Ovary (tissue), 9 donors: ENCODE data around the gene ADAMTSL5. TPM values are rescaled to one million over a fixed set of nuclear protein-coding genes. Genes with fewer than 3 reads are reported as not detected.

ENCODE experiments used
- DNase-seq, 5 donors: peaks; one replicate each; pipeline ENCODE4 v3.0.0-alpha.2; 2019 to 2020
- H3K27ac ChIP-seq, 2 donors: fragments of 200-600 bp; one replicate each; pipeline versions ENCODE4 v1.5.1 to v1.8.0; 2019 to 2022
- H3K27me3 ChIP-seq: fragments of 200-600 bp; one replicate; pipeline ENCODE4 v1.8.0; 2022
- H3K36me3 ChIP-seq: fragments of 200-600 bp; sonication (generic); one replicate; pipeline ENCODE4 v1.5.1; 2019
- H3K4me1 ChIP-seq: one replicate; pipeline ENCODE4 v1.8.1; 2013; ENCODE audit warnings: mild to moderate bottlenecking, moderate library complexity; ENCODE audit not compliant: insufficient read depth
- H3K4me3 ChIP-seq: fragments of 200-600 bp; sonication (generic); one replicate; pipeline ENCODE4 v1.5.1; 2017
- H3K9me3 ChIP-seq, 2 donors: fragments of 200-600 bp in 1 of 2; sonication (generic) in 1 of 2; one replicate each; pipeline versions ENCODE4 v1.5.1 to v1.8.1; 2013 to 2019; ENCODE audit warnings: mild to moderate bottlenecking in 1 of 2, moderate library complexity in 1 of 2
- CTCF ChIP-seq, 3 donors: fragments of 450-650 bp in 2 of 3; fragments of 200-600 bp in 1 of 3; IDR thresholded peaks; one replicate each; pipeline versions ENCODE4 v1.5.1 to v1.8.0; 2016 to 2022; ENCODE audit warnings: antibody characterized with exemption in 3 of 3, mild to moderate bottlenecking in 1 of 3
- EP300 ChIP-seq: sonication (generic); formaldehyde crosslinking; IDR thresholded peaks from one replicate; pipeline ENCODE4 v1.6.1; 2017; ENCODE audit warnings: antibody characterized with exemption
- POLR2A ChIP-seq: fragments of 450-650 bp; IDR thresholded peaks from one replicate; pipeline ENCODE4 v1.6.1; 2017; ENCODE audit warnings: antibody characterized with exemption, mild to moderate bottlenecking, moderate library complexity
- WGBS, 3 donors: extraction: QIAGEN DNeasy Blood & Tissue Kit in 1 of 3; methylation state at CpG; one replicate each; pipeline versions ENCODE4 v1.1.5 to v1.1.7; 2013 to 2017; 5-methylcytosine and 5-hydroxymethylcytosine counted together
- intact Hi-C, 4 donors: fragments of 100-400 bp; cut with DNase I; formaldehyde crosslinking; loops; one replicate each; pipeline versions ENCODE4 v1.11.0 to v1.15.1; 2022 to 2023
- polyA plus RNA-seq, 2 donors: library from polyadenylated mRNA; stranded (reverse); fragments of 200-250 nt in 1 of 2; fragments of 350-450 nt in 1 of 2; fragmentation: Illumina TruSeq in 1 of 2; extraction: RNeasy Lipid Tissue Mini Kit (QIAGEN cat#74804) in 1 of 2; gene quantifications; one replicate each; pipeline ENCODE4 v1.2.3, GENCODE V29; 2013 to 2014
- total RNA-seq, 7 donors: library from RNA; depleted of rRNA in 2 of 7; stranded (reverse); fragments of >200 nt in 2 of 7; fragmentation: NEBNext Ultra II Directional in 3 of 7; extraction: Animal tissue kit (Norgen Biotek cat#: 25700) in 3 of 7; gene quantifications; one replicate each; pipeline versions ENCODE4 v1.1.0 to v1.2.4, GENCODE V29; 2016 to 2023
- donor health status: DM: no; HTN: no; CAD: no; lungs with moderate emphysema.
- donor health status: DM: no; HTN: no; CAD: no.
- donor health status: Bipolar disorder and iron deficiency.
- donor health status: DM: yes; HTN: yes; CAD: no.
- donor health status: DM: no; HTN: no; CAD: no.
- donor health status: DM: yes; HTN: yes; CAD: no.

Gene ADAMTSL5
- total and polyA plus RNA-seq, 9 donors, result 0.19 to 7.5 (median 2.0) TPM; not detected in 1

DNA sequence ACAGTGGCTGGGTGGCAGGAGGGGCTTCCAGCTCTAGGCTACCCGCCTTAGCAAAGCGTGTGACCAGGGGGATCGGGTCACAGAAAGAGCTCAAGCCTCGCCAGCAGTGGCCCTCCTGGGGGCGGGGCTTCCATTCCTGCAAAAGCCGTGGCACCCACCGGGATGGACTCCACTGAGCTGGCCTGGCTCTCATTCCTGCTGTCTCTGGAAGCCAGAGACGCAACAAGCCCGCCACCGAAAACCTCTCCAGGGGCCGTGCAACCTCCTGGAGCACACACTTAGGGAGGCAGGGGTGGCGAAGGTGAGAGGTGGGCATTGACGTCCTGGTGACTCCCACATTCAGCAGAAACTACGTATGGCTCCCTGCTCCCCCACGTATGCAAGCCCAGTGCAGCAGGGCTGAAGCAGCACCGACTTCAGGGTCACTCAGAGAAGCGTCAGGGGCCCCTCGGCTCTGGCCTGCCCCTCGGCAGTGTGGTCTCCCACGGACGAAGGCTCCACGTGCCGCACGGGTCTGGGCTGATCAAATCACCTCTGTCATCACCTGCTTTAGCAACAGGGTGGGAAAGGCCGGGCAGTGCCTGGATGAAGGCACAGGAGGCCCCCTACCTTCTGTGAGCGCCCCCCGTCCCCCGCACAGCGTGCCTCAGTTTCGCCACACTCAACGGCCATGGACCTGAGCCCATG is 36.9 kb downstream of the ADAMTSL5 start:
- TF ChIP-seq EP300 (no peak), CTCF (IDR thresholded peaks at IDR 0.05) (no peak), POLR2A (no peak)
- peak in 1 of 5 donors; percentile 27 for DNase-seq
- WGBS, 3 donors, result 84 to 90% (median 89%) methylated on average over 29 to 31 of the region's 31 CpGs
- Histone ChIP-seq H3K27ac (no peak overlapping the region), H3K27me3 (no peaks in the 10 kb centered on the region), H3K9me3 (no peaks in the 10 kb centered on the region), H3K4me3 (no peak overlapping the region), H3K36me3 (no peaks in the 10 kb centered on the region), H3K4me1 (peaks cover 9% of the 10 kb centered on the region)
- intact Hi-C loops, result no loop called here

DNA sequence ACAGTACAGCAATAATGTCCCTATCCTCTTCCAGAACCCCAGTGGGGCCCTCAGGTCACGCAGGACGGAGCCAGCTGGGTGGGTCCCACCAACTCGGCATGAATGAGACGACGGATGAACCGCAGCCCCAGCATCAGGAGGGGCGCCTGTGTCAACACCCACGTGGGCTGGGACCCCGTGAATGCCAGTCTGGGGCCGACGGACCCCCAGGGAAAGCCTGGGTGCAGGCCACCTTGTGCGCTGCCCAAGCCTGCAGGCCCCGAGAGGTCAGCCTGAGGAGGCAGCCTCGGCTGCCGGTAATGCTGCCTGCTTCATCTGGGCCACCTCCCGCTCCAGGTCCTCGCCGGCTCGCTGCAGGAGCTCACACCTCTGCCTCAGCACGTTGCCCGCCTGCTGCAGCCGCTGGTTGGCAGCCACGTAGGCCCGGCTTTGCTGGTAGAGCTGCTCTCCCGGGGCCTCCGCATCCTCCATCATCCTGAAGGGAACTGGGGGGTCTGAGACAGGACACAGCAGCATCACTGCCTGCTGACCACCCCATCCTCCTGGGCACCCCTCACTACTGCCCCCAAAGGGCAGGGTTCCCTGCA is 38.0 kb downstream of the ADAMTSL5 start:
- TF ChIP-seq POLR2A, result no peak
- Histone ChIP-seq H3K4me1 (peaks cover 19% of the 10 kb centered on the region), H3K27me3 (no peaks in the 10 kb centered on the region), H3K4me3 (no peak overlapping the region), H3K36me3 (no peaks in the 10 kb centered on the region), H3K9me3 (no peaks in the 10 kb centered on the region), H3K27ac (no peak overlapping the region)
- WGBS, 3 donors, result 86 to 90% (median 89%) methylated on average over 21 to 26 of the region's 26 CpGs
- DNase-seq, result peak in 1 of 5 donors; percentile 25
- intact Hi-C loops, result no loop called here

GRCh38 chr19:1474011-1474764 is 38.6 kb downstream of the ADAMTSL5 start:
- H3K27ac ChIP-seq, result no peak overlapping the region
- WGBS, 3 donors, result 71 to 79% (median 74%) methylated on average over 19 to 31 of the region's 31 CpGs
- no peaks in the 10 kb centered on the region for H3K27me3 ChIP-seq
- no peak overlapping the region for H3K4me3 ChIP-seq
- H3K4me1 ChIP-seq, result peaks cover 22% of the 10 kb centered on the region
- DNase-seq, result peak in 2 of 5 donors; percentile 14 to 38
- no peaks in the 10 kb centered on the region for H3K36me3 ChIP-seq
- TF ChIP-seq POLR2A (no peak), EP300 (no peak), CTCF (IDR thresholded peaks at IDR 0.05) (no peak)
- intact Hi-C loops, result no loop called here
- H3K9me3 ChIP-seq, result no peaks in the 10 kb centered on the region

- intact Hi-C loops, result no loop called here
- peaks cover 6% of the 10 kb centered on the region for H3K27me3 ChIP-seq
- H3K4me1 ChIP-seq, result peaks cover 26% of the 10 kb centered on the region
- H3K27ac ChIP-seq, result no peak overlapping the region
- no peak for TF ChIP-seq EP300
- no peak for TF ChIP-seq POLR2A
- TF ChIP-seq CTCF (IDR thresholded peaks at IDR 0.05), result no peak
- H3K4me3 ChIP-seq, result no peak overlapping the region
- no peaks in the 10 kb centered on the region for H3K9me3 ChIP-seq
- H3K36me3 ChIP-seq, result no peaks in the 10 kb centered on the region
- DNase-seq, result no peak
- 54 to 68% (median 62%) methylated on average over 20 of the region's 20 CpGs for WGBS, 3 donors
Measured at GRCh38 chr19:1473085-1473851, 39.6 kb downstream of the ADAMTSL5 start.
